C4-2B (cell line): ENCODE measurements around the gene CD28.
"Not testable (repeated sequence)": the region's sequence is repeated elsewhere in the genome, so short reads cannot be mapped to it uniquely, and the experiment has no call there.

Experiments
- H3K27ac ChIP-seq: fragments of 450-650 bp; 2 replicates; pipeline ENCODE4 v1.5.1; 2017
- CTCF ChIP-seq: fragments of 450-650 bp; conservative IDR thresholded peaks from 2 replicates; pipeline ENCODE4 v1.5.1; 2017; ENCODE audit warnings: mild to moderate bottlenecking
- ZFX ChIP-seq: fragments of 450-650 bp; IDR thresholded peaks from 2 replicates; pipeline ENCODE4 v1.6.1; 2017

Gene CD28

GRCh38 chr2:203692031-203692710 is 14.3 kb upstream of the CD28 start:
- no peak overlapping the region for H3K27ac ChIP-seq
- no peak for TF ChIP-seq CTCF
- TF ChIP-seq ZFX, result no peak

GRCh38 chr2:203693242-203693879 is 13.1 kb upstream of the CD28 start:
- H3K27ac ChIP-seq, result no peak overlapping the region
- TF ChIP-seq CTCF, result no peak
- TF ChIP-seq ZFX, result no peak

- H3K27ac ChIP-seq, result no peak overlapping the region
- TF ChIP-seq ZFX (no peak), CTCF (no peak)
These were observed 12.2 kb upstream of the CD28 start for GRCh38 chr2:203694191-203694590.

- no peak overlapping the region for H3K27ac ChIP-seq
- no peak for TF ChIP-seq CTCF
- TF ChIP-seq ZFX, result no peak
These were observed 9.2 kb upstream of the CD28 start for GRCh38 chr2:203697190-203697589.

GRCh38 chr2:203697763-203698162 is 8.7 kb upstream of the CD28 start:
- H3K27ac ChIP-seq, result not testable (repeated sequence)

GRCh38 chr2:203698410-203698809 is 8.0 kb upstream of the CD28 start:
- not testable (repeated sequence) for H3K27ac ChIP-seq

GRCh38 chr2:203704430-203704829 is 2.0 kb upstream of the CD28 start:
- TF ChIP-seq CTCF, result no peak
- TF ChIP-seq ZFX, result no peak
- no peak overlapping the region for H3K27ac ChIP-seq

GRCh38 chr2:203705178-203705577 is 1.3 kb upstream of the CD28 start:
- TF ChIP-seq CTCF, result no peak
- TF ChIP-seq ZFX, result no peak
- H3K27ac ChIP-seq, result no peak overlapping the region
